ENCODE measurements around the gene CD38. TPM values are rescaled to one million over a fixed set of nuclear protein-coding genes. Genes with fewer than 3 reads are reported as not detected.

Gene CD38
- total and polyA plus RNA-seq, 2 of the 13 experiments (the other 11 are each of a cell fraction or from before 2014, with no cell fraction given): not detected

DNA sequence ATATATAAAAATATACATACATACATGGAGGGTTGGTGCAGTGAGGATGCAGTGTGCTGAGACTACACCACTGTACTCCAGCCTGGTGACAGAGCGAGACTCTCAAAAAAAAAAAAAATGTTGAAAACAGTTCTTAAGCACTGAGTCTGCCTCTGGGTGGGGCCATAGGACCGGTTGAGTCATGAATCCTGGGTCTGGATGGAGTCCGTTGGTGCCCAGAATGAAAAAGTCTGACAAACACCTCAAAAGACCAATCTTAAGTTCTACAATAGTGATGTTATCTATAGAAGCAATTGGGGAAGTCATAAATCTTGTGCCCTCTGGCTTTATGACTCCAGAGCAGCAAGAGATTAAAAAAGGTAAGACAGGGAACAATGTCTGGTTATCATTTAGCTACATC lies 90.0 kb downstream of the CD38 start:
- H3K9ac ChIP-seq (ENCODE audit: insufficient read depth, low read depth, low read length): no peak overlapping the region
- intact Hi-C loops (cut with micrococcal nuclease; ENCODE audit: unreplicated experiment): no loop called here
- POLR2A ChIA-PET: no interaction called here

DNA sequence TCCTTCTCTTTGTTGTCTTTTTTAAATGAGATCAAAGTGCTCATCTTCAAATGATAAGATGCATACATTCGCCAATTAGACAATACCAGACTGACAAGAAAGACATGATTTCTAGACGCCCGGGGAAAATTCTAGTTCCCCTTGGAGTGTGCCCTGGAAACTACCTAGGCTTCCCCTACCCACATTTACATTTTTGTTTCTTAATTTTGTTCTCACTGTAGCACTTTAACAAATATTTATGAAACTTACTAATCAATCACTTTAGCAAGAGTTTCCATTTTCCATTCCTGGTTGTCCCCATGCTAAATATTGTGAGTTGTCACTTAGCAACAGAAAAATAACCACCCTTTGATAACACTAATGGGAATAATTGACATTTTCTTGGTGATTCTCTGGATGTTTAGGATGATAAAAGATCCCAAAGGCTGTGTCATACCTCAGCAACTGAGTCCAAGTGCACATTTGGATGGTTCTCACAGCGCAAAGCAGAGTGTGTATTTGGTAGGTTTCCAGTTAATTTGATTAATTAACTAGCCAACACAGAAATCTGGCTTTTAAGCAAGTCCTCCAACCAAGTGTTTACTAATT lies 90.8 kb downstream of the CD38 start:
- no peak for TF ChIP-seq FOSL2 (CRISPR knock-in tag; IDR thresholded peaks at IDR 0.05)
- TF ChIP-seq, protein P1, sequence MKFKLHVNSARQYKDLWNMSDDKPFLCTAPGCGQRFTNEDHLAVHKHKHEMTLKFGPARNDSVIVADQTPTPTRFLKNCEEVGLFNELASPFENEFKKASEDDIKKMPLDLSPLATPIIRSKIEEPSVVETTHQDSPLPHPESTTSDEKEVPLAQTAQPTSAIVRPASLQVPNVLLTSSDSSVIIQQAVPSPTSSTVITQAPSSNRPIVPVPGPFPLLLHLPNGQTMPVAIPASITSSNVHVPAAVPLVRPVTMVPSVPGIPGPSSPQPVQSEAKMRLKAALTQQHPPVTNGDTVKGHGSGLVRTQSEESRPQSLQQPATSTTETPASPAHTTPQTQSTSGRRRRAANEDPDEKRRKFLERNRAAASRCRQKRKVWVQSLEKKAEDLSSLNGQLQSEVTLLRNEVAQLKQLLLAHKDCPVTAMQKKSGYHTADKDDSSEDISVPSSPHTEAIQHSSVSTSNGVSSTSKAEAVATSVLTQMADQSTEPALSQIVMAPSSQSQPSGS (CRISPR knock-in tag; IDR thresholded peaks at IDR 0.05): no peak

More for the DNA sequence above, 90.0 kb downstream of the CD38 start:
- Histone ChIP-seq H3K27ac (ENCODE audit: extremely low read length, insufficient read depth, low read length) (no peak overlapping the region), H3K27me3 (ENCODE audit: control insufficient read depth in 1 of 2, insufficient read depth in 2 of 2, low read length in 2 of 2) (no peaks in the 10 kb centered on the region), H3K4me3 (replicated peaks in 1 of 3; ENCODE audit: insufficient read depth in 1 of 3, low read depth in 2 of 3, low read length in 3 of 3) (no peak overlapping the region), H2AFZ (ENCODE audit: low read length) (no peak overlapping the region), H3K4me2 (ENCODE audit: low read depth, low read length) (no peak overlapping the region), H3K36me3 (replicated peaks in 1 of 2; ENCODE audit: control insufficient read depth in 1 of 2, insufficient read depth in 2 of 2, low read length in 2 of 2) (no peaks in the 10 kb centered on the region), H3K4me1 (ENCODE audit: insufficient read depth, low read length) (no peaks in the 10 kb centered on the region), H3K79me2 (ENCODE audit: insufficient read depth, low read length) (no peaks in the 10 kb centered on the region), H4K20me1 (ENCODE audit: insufficient read depth, low read length) (no peaks in the 10 kb centered on the region), H3K9me3 (ENCODE audit: low read length) (no peaks in the 10 kb centered on the region)
- in situ Hi-C loops (cut with HindIII; ENCODE audit: extremely low pct_ligation_motif_present, low pct_unique_long_range_greater_than_20kb): no loop called here
- no peak for FAIRE-seq
- WGBS (ENCODE audit: low lambda C conversion rate): 29% methylated on average over 3 of the region's 3 CpGs
- TF ChIP-seq, protein P2, sequence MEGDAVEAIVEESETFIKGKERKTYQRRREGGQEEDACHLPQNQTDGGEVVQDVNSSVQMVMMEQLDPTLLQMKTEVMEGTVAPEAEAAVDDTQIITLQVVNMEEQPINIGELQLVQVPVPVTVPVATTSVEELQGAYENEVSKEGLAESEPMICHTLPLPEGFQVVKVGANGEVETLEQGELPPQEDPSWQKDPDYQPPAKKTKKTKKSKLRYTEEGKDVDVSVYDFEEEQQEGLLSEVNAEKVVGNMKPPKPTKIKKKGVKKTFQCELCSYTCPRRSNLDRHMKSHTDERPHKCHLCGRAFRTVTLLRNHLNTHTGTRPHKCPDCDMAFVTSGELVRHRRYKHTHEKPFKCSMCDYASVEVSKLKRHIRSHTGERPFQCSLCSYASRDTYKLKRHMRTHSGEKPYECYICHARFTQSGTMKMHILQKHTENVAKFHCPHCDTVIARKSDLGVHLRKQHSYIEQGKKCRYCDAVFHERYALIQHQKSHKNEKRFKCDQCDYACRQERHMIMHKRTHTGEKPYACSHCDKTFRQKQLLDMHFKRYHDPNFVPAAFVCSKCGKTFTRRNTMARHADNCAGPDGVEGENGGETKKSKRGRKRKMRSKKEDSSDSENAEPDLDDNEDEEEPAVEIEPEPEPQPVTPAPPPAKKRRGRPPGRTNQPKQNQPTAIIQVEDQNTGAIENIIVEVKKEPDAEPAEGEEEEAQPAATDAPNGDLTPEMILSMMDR (CRISPR knock-in tag; IDR thresholded peaks at IDR 0.05): 0 out of 2 replicates have a peak, but pooled peaks have one; percentile 16
- TF ChIP-seq KDM2A (CRISPR knock-in tag; IDR thresholded peaks at IDR 0.05; ENCODE audit: borderline replicate concordance, low read depth) (no peak), NFIC (IDR thresholded peaks at IDR 0.05; ENCODE audit: low read length) (no peak)
- CTCF ChIA-PET (ENCODE audit: low intra/inter-chr PET ratio, low total read pairs): no interaction called here
- no peak for ATAC-seq
- no peak for DNase-seq (ENCODE audit: low spot score)
- no TSS peak for BruUV-seq (replicated peaks)

More for the DNA sequence above, 90.8 kb downstream of the CD38 start:
- Histone ChIP-seq H4K20me1 (ENCODE audit: insufficient read depth, low read length) (no peaks in the 10 kb centered on the region), H3K9ac (ENCODE audit: insufficient read depth, low read depth, low read length) (no peak overlapping the region), H3K79me2 (ENCODE audit: insufficient read depth, low read length) (no peaks in the 10 kb centered on the region), H2AFZ (ENCODE audit: low read length) (no peak overlapping the region), H3K4me2 (ENCODE audit: low read depth, low read length) (no peak overlapping the region), H3K27me3 (ENCODE audit: control insufficient read depth in 1 of 2, insufficient read depth in 2 of 2, low read length in 2 of 2) (no peaks in the 10 kb centered on the region; a peak in 1 of 5 replicates), H3K4me1 (ENCODE audit: insufficient read depth, low read length) (no peaks in the 10 kb centered on the region), H3K27ac (ENCODE audit: extremely low read length, insufficient read depth, low read length) (no peak overlapping the region), H3K9me3 (ENCODE audit: low read length) (no peaks in the 10 kb centered on the region), H3K36me3 (replicated peaks in 1 of 2; ENCODE audit: control insufficient read depth in 1 of 2, insufficient read depth in 2 of 2, low read length in 2 of 2) (no peaks in the 10 kb centered on the region), H3K4me3 (replicated peaks in 1 of 3; ENCODE audit: insufficient read depth in 1 of 3, low read depth in 2 of 3, low read length in 3 of 3) (no peak overlapping the region)
- DNase-seq (ENCODE audit: low spot score) (no peak), FAIRE-seq (no peak), ATAC-seq (no peak)
- WGBS (ENCODE audit: low lambda C conversion rate): 34% methylated on average over 4 of the region's 4 CpGs
- ChIA-PET POLR2A (no interaction called here), CTCF (ENCODE audit: low intra/inter-chr PET ratio, low total read pairs) (no interaction called here)
- intact Hi-C loops (cut with micrococcal nuclease; ENCODE audit: unreplicated experiment) (no loop called here), in situ Hi-C loops (cut with HindIII; ENCODE audit: extremely low pct_ligation_motif_present, low pct_unique_long_range_greater_than_20kb) (no loop called here)
- no TSS peak for BruUV-seq (replicated peaks)
